Measurements from ENCODE around the gene CD27. TPM values are rescaled to one million over a fixed set of nuclear protein-coding genes. Genes with fewer than 3 reads are reported as not detected.

CD27 gene
- total RNA-seq, 1 experiment from 2014 or later: not detected

DNA sequence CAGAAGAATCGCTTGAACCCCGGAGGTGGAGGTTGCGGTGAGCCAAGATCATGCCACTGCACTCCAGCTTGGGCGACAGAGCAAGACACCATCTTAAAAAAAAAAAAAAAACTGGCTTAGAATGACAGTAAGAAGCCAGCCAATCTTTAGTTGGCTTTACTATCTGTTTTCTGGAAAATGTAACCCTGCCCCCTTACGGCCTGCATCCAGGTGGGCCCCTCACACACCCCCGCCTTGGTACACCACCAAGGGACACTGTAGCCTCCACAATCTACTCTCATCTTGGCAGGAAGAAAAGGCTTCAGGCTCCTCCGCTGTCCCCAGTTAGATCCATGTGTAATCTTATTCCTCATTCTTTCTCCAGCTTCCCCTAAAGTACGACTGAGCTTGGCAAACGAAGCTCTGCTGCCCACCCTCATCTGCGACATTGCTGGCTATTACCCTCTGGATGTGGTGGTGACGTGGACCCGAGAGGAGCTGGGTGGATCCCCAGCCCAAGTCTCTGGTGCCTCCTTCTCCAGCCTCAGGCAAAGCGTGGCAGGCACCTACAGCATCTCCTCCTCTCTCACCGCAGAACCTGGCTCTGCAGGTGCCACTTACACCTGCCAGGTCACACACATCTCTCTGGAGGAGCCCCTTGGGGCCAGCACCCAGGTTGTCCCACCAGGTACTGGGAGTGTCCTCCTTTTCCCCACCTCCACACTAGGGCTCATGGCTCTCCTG is 13.7 kb downstream of the CD27 start:
- Histone ChIP-seq H3K9me3 (ENCODE audit: low read length) (no peaks in the 10 kb centered on the region), H3K36me3 (ENCODE audit: low read depth, low read length) (no peaks in the 10 kb centered on the region), H3K27me3 (ENCODE audit: low read length) (no peaks in the 10 kb centered on the region), H3K9me2 (replicated peaks; ENCODE audit: low read length) (no peaks in the 10 kb centered on the region), H4K20me1 (ENCODE audit: low read length) (no peaks in the 10 kb centered on the region), H3K4me1 (ENCODE audit: insufficient read depth, low read length) (no peaks in the 10 kb centered on the region), H3K9ac (ENCODE audit: low read length) (no peak overlapping the region), H3K4me2 (ENCODE audit: low read length) (no peak overlapping the region), H3K4me3 (ENCODE audit: low read length) (no peak overlapping the region), H3K27ac (ENCODE audit: low read length) (no peak overlapping the region), H3K79me2 (ENCODE audit: low read length) (no peaks in the 10 kb centered on the region), H3F3A (ENCODE audit: low read length, unreplicated experiment) (no peaks in the 10 kb centered on the region), H2AFZ (ENCODE audit: low read length) (no peak overlapping the region)
- TF ChIP-seq EZH2phosphoT487 (IDR thresholded peaks at IDR 0.05; ENCODE audit: borderline replicate concordance, low read length) (no peak), EZH2 (IDR thresholded peaks at IDR 0.05; ENCODE audit: low read length, unreplicated experiment) (no peak)
- TF ChIP-seq, protein P1, sequence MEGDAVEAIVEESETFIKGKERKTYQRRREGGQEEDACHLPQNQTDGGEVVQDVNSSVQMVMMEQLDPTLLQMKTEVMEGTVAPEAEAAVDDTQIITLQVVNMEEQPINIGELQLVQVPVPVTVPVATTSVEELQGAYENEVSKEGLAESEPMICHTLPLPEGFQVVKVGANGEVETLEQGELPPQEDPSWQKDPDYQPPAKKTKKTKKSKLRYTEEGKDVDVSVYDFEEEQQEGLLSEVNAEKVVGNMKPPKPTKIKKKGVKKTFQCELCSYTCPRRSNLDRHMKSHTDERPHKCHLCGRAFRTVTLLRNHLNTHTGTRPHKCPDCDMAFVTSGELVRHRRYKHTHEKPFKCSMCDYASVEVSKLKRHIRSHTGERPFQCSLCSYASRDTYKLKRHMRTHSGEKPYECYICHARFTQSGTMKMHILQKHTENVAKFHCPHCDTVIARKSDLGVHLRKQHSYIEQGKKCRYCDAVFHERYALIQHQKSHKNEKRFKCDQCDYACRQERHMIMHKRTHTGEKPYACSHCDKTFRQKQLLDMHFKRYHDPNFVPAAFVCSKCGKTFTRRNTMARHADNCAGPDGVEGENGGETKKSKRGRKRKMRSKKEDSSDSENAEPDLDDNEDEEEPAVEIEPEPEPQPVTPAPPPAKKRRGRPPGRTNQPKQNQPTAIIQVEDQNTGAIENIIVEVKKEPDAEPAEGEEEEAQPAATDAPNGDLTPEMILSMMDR (conservative IDR thresholded peaks at IDR 0.05; ENCODE audit: low read depth, low read length): no peak
- DNase-seq (no peak), ATAC-seq (no peak)
- CTCF ChIA-PET: no interaction called here
- POLR2A ChIA-PET (ENCODE audit: unreplicated experiment): no interaction called here
- BruUV-seq (replicated peaks): no TSS peak
- intact Hi-C loops (cut with micrococcal nuclease): no loop called here

DNA sequence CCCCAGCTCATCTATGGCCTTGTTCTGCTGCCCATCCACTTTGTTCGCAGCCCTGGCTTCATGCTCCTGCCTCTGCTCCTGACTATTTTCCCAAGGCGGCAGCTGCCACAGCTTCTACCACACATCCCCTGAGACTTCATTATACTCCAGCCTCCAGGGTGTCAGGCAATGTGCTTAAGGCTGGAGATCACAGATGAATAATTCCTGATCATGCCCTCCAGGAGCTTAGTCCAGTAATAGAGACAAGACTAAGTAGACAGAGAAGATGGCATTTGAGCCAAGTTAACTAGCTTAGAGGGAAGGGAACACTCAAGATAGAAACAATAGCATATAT is 14.2 kb downstream of the CD27 start:
- ATAC-seq: no peak
- intact Hi-C loops (cut with micrococcal nuclease): no loop called here

DNA sequence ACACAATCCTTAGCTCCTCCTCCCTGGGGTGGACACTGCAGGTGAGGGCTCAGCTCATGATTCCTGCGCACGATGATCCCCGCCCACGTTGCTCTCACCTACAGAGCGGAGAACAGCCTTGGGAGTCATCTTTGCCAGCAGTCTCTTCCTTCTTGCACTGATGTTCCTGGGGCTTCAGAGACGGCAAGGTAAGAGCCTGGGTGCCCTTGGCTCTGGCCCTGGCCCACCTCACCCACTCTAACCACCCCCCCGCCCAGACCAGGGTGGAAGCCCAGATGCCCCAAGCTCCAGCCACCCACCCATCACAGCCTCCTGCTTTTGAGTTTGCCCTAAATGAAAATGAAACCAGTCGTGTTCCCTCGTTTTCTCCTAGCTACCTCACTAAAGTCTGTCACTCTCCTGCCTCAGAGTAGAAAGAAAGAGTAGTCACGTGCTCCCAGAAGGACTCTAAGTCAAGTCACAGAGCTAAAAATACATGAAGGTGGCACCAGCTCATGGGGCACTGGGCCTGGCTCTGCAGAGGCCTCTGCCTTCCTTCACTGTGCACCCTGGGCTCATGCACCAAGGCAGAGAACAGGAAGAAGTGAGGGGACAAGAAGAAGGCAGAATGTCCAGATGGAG is 16.1 kb downstream of the CD27 start:
- no peak overlapping the region for H3K4me2 ChIP-seq (ENCODE audit: low read length)
- no TSS peak for BruUV-seq (replicated peaks)
- ChIA-PET POLR2A (ENCODE audit: unreplicated experiment) (interaction anchor here (0.6 kb wide), 1 partner anchor 10 kb away, joined by 4 read pairs; no protein-coding TSS in a partner anchor), CTCF (no interaction called here)
- no peak overlapping the region for H3K27ac ChIP-seq (ENCODE audit: low read length)
- no peaks in the 10 kb centered on the region for H3K9me2 ChIP-seq (replicated peaks; ENCODE audit: low read length)
- H3K79me2 ChIP-seq (ENCODE audit: low read length): no peaks in the 10 kb centered on the region
- TF ChIP-seq EZH2 (IDR thresholded peaks at IDR 0.05; ENCODE audit: low read length, unreplicated experiment) (no peak), EZH2phosphoT487 (IDR thresholded peaks at IDR 0.05; ENCODE audit: borderline replicate concordance, low read length) (no peak)
- TF ChIP-seq, protein P1 (conservative IDR thresholded peaks at IDR 0.05; ENCODE audit: low read depth, low read length): no peak
- H3K4me3 ChIP-seq (ENCODE audit: low read length): no peak overlapping the region
- DNase-seq (no peak), ATAC-seq (no peak)
- no peaks in the 10 kb centered on the region for H3F3A ChIP-seq (ENCODE audit: low read length, unreplicated experiment)
- no peaks in the 10 kb centered on the region for H3K4me1 ChIP-seq (ENCODE audit: insufficient read depth, low read length)
- intact Hi-C loops (cut with micrococcal nuclease): no loop called here
- H3K9me3 ChIP-seq (ENCODE audit: low read length): no peaks in the 10 kb centered on the region
- H3K27me3 ChIP-seq (ENCODE audit: low read length): no peaks in the 10 kb centered on the region
- H4K20me1 ChIP-seq (ENCODE audit: low read length): no peaks in the 10 kb centered on the region
- H3K9ac ChIP-seq (ENCODE audit: low read length): no peak overlapping the region
- H2AFZ ChIP-seq (ENCODE audit: low read length): no peak overlapping the region
- H3K36me3 ChIP-seq (ENCODE audit: low read depth, low read length): peaks cover 4% of the 10 kb centered on the region; the same call in 1 of the 2 replicates

More for the DNA sequence above, 14.2 kb downstream of the CD27 start:
- no peak overlapping the region for H3K4me2 ChIP-seq (ENCODE audit: low read length)
- H3K9me2 ChIP-seq (replicated peaks; ENCODE audit: low read length): no peaks in the 10 kb centered on the region
- no peak for DNase-seq
- TF ChIP-seq EZH2 (IDR thresholded peaks at IDR 0.05; ENCODE audit: low read length, unreplicated experiment) (no peak), EZH2phosphoT487 (IDR thresholded peaks at IDR 0.05; ENCODE audit: borderline replicate concordance, low read length) (no peak)
- no peak overlapping the region for H3K9ac ChIP-seq (ENCODE audit: low read length)
- ChIA-PET CTCF (no interaction called here), POLR2A (ENCODE audit: unreplicated experiment) (no interaction called here)
- no peaks in the 10 kb centered on the region for H3K4me1 ChIP-seq (ENCODE audit: insufficient read depth, low read length)
- H3K27ac ChIP-seq (ENCODE audit: low read length): no peak overlapping the region
- H4K20me1 ChIP-seq (ENCODE audit: low read length): no peaks in the 10 kb centered on the region
- no peaks in the 10 kb centered on the region for H3K9me3 ChIP-seq (ENCODE audit: low read length)
- BruUV-seq (replicated peaks): no TSS peak
- no peaks in the 10 kb centered on the region for H3K27me3 ChIP-seq (ENCODE audit: low read length)
- no peaks in the 10 kb centered on the region for H3K79me2 ChIP-seq (ENCODE audit: low read length)
- no peaks in the 10 kb centered on the region for H3F3A ChIP-seq (ENCODE audit: low read length, unreplicated experiment)
- H3K36me3 ChIP-seq (ENCODE audit: low read depth, low read length): no peaks in the 10 kb centered on the region
- H3K4me3 ChIP-seq (ENCODE audit: low read length): no peak overlapping the region
- H2AFZ ChIP-seq (ENCODE audit: low read length): no peak overlapping the region

Data from PC-3 (cell line).